ENCODE data around the gene DOCK2.

GRCh38 chr5:169694091-169694625 lies 57.1 kb downstream of the DOCK2 start:
- TF ChIP-seq, protein P1, sequence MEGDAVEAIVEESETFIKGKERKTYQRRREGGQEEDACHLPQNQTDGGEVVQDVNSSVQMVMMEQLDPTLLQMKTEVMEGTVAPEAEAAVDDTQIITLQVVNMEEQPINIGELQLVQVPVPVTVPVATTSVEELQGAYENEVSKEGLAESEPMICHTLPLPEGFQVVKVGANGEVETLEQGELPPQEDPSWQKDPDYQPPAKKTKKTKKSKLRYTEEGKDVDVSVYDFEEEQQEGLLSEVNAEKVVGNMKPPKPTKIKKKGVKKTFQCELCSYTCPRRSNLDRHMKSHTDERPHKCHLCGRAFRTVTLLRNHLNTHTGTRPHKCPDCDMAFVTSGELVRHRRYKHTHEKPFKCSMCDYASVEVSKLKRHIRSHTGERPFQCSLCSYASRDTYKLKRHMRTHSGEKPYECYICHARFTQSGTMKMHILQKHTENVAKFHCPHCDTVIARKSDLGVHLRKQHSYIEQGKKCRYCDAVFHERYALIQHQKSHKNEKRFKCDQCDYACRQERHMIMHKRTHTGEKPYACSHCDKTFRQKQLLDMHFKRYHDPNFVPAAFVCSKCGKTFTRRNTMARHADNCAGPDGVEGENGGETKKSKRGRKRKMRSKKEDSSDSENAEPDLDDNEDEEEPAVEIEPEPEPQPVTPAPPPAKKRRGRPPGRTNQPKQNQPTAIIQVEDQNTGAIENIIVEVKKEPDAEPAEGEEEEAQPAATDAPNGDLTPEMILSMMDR (IDR thresholded peaks at IDR 0.05): no peak
- TF ChIP-seq POLR2A (IDR thresholded peaks at IDR 0.05): no peak
